NCI-H187 (cell line): Measurements from ENCODE around the gene ADARB2.
A peak's percentile ranks its signal among the peaks of the same experiment; 100 is the strongest.

Source experiments
- DNase-seq, 2 experiments: peaks; one replicate each; lab custom pipeline; 2025; lab: John Stamatoyannopoulos, UW

ADARB2 gene

DNA sequence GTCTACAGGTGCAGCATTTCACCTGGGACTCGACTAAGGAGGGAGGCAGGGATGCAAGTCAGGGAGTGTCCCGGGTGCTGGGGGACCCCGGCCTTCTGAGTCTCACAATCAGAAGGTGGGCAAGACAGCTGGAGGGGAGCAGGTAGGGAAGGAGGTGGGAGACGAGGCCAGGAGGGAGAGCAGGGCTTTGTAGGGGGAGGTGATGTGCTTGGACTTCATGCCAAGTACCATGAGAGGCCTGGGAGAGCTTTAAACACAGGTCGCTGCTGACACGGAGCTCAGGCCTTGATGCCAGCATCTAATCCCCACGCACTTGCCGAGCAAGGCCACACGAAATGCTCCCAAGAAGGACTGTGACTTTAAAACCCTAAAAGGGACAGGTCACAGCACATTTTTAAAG lies 244.7 kb downstream of the ADARB2 start:
- DNase-seq: no peak

DNA sequence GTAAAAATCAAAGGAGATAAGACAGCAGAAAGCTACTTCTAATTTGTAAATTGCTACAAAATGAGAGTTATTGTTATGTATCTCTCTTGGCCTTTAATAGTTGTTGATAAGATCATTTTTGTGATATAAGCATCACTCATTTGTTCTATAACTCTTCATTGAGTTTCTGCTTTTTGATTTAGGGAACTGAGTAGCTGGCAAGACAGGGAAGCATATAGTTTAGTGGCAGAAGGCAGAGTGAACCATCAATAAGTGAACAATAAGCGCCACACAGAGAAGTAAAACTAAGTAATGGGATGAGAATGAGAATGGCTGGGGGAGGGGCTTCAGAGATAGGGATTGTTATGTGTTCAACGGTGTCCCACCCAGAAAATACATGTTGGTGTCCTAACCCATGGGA lies 245.4 kb downstream of the ADARB2 start:
- DNase-seq: no peak

- DNase-seq: no peak
Measured at GRCh38 chr10:1489801-1490200, 247.5 kb downstream of the ADARB2 start.

DNA sequence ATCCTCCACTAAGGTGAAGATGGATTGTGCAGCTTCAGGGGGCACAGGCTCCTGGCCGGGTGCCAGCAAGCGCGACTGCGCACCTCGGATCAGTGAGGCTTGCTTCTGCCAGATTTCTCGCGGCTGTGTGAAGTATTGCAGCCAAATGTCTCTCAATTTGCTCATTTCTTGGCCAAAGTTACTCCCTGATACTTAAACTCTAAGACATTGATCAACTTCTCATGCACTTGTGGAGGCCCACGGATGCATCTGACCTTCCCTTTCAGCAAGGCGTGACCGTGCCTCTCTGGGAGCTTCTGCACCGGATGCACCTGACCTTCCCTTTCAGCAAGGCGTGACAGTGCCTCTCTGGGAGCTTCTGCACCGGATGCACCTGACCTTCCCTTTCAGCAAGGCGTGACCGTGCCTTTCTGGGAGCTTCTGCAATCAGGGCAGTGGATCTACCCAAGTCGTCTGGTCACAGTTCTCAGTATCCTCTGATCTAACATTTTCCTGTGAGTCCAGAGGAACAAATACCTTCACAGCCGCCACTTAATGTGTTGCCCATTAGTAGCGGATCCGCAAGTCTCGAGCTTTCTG lies 248.3 kb downstream of the ADARB2 start:
- DNase-seq: no peak

DNA sequence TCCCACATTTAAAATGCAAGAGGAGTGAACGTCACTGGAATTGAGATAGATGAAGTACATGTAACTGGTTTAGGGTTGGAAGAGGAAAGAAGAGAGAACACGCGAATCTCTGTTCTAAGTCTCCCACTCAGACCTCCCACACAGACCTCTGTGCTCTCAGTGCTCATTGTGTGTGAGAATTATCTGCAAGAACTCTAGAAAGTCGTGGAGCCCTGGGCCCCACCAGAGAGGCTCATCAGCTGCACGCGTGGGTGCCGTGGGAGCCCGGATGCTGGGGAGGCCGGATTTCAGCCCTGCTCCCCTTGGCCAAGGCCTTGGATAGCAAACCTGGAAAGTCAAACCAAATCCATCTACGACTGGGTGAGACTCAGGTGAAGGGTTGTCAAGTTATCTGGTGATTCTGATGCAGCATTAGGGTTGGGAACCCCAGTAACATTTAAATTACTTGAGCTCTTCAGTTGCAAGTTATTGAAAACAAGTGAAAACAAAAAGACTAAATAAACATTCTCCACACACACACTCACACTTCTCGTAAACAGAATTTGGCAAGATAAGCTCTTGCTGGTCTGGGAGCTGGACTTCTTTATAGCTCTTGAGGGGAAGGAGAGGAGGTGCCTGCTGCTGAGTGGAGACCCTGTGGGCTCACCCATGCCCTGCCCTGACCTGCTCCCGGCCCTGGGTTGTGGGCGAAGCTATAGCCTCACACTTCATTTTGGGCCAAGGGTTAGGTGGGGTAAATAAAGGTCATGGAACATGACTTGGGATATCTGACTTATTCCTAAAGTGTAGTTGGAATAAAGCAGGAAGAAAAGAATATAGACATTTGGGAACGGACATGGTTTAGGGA lies 250.3 kb downstream of the ADARB2 start:
- DNase-seq: no peak

DNA sequence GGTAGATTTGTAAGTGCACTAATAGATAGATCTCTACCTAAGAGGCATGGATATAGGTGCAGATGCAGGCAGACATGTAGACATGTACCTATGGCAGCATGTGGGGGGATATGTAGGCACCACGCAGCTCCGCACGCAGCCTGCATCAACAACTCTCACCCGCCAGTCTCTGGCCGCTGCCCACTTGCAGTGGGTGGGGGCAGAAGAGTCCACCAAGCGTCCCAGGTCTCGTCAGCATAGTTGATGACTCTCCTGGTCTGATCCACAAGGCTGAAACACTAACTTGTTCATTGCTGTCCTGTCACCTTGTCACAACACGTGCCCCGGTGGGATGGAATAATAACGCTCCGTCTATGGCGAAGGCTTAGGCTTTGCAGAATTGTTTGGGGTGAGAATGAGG lies 252.0 kb downstream of the ADARB2 start:
- DNase-seq: no peak

GRCh38 chr10:1483826-1484225 lies 253.5 kb downstream of the ADARB2 start:
- no peak for DNase-seq

DNA sequence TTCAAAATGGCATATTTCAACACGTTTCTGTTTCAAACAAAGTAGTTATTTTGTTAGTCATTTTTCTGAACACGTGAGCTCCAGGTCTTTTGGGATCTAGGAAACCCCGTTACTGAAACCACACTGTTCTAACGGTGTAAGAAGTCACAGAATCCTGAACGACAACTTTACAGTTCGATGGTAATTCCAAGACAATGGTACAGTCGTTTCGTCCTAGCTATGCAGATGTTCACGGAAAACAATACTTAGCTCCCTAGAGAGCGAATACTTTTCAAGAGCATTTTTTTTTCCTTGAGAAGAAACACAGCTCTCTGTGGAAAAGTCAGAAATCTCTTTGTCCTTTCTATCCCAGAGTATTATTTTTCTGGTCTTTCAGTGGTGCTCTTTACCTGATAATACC lies 254.1 kb downstream of the ADARB2 start:
- DNase-seq: no peak

DNA sequence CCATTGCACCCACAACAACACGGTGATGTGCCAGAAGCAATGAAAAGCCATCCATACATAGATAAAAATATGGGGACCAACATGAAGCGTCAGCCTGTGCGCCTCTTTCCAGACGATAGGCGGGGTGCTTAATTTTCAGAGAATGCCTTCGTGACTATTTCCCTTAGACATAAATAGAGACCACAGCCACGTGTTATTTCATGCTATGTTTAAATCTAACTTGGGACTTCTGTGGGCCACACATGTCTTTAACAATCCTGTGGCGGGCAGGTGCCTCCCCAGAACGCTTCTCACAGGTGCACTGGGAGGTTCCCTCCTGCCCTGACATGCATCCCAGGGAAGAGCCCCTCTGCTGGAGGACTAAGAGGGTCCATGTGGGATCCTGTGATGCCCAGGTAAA lies 259.7 kb downstream of the ADARB2 start:
- no peak for DNase-seq

DNA sequence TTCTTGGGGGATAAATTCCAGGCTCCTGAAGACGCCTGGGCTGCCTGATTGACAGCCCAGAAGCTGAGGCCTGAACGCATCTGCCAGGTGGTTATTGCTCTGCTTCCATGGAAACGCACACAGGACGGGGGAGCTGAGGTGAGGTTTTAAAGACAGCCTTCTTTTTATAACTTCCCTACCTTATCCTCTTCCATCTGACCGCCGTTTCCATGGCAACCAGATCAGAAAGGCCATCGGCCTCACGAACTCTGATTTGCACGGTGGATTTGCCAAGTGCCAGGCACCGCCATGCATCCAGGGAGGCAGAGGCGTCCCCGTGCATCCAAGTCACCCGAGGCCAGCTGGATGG lies 260.9 kb downstream of the ADARB2 start:
- DNase-seq: no peak

DNA sequence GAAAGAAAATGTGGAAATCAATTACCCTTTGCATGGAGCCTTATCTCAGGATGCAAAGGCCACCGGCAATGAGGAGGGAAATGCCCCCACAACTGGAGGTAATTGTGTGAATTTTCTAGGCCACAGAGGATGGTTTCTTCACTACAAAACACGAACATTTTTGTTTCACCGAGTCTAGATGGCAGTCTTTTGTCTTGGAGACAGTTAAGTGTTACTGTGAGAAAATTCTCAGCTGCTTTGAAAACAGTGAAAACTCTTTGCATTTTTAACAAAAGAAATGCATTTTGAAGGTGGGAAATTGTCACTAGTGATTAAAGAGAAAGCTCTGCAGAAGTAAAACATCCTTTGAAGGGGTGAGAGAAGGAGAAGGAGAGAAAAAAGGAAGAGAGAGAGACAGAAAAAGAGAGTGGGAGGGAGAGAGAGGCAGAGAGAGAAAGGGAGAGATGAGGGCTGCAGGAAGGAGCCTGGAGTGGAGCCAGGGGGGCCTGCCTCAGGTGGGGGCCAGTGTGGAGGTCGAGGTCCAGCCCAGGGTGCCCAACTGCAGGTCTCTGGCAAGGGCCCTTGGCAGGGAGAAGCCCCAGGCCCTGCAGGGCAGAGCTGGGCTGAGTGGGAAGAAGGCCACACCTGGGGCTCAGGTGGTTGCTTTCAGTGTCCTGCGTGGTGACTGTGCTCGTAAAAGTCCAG lies 261.4 kb downstream of the ADARB2 start:
- no peak for DNase-seq

- DNase-seq: no peak
Measured at GRCh38 chr10:1475098-1475591, 262.2 kb downstream of the ADARB2 start.

DNA sequence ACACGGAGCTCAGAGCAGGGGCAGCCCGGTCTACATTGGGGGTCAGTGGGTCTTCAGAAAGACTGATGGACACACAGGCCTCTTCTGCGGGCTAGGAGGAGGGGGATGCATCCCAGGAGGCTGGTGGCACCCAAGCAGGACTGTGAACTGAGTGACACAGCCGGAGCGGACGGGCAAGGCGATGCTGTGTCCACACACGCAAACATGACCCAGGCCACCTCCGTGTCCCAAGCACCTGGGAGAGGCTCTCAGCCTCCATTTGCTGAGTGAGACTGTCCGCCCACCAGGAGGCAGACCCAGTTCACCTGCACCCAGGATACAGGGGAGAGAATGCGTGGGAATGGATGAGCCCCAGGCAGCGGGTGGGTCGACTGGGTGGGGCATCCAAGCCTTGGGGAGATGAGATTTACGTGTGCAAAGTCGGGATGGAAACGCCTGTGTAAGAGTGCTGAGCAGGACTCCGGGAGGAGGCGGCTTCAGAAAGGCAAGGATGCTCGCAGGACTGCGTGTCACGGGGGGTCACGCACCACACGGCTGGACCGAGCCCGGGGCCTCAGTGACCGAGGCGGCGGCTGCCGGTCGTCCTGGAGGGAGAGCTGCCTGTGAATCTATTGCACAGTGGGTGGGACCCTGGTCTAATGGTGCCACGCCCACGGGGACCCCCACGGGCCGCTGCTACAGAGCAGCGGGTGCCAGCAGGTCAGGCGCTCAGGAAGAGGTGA lies 262.8 kb downstream of the ADARB2 start:
- DNase-seq: no peak

DNA sequence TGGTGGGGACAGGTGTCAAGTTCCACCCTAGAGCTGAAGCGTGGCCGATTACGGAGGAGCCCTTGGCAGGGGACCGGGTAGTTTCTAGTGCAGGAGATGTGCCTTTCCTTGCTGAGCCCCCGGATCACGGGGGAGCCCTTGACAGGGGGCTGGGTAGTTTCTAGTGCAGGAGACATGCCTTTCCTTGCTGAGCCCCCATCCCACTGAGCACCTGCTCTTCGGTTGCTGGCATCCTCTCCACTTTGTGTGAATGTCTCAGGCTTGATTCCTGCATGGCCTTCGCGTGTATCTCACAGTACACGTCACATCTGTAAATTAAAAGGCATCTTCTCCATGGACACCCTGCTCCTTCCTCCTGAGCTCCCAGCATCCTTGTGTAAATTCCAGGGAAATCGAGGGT lies 263.5 kb downstream of the ADARB2 start:
- no peak for DNase-seq

DNA sequence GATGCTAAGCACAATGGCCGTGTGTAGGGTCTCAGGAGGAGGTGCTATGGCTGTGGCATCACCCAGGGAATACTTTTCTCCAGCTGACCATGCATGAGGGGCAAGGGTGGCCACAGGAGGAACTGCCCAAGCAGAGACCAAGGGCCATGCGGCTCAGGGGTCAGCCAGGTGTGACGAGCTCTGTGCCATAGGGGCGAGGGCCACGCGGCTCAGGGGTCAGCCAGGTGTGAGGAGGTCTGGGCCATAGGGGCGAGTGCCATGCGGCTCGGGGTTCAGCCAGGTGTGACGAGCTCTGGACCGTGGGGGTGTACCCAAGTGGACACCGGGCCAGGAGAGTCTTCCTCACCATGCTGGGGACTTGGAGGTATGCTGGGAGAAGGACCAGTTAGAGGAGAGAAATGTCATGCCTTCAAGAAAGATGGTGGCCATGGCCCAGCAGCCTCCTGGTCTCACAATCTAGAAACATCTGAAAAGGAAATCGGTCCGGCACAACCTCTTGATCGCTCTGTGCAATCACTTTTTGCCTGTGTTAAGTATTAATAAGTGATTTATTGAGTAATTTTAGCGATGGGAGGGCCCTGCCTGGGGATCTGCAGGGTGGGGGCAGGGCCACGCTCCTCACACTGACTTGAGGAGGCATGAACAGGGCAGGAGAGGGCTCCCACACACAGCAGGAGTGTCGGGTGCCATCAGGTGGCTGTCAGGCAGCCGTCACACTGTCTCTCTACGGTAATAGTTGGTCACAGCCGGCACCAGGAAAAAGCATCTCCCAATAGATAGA lies 265.0 kb downstream of the ADARB2 start:
- no peak for DNase-seq

DNA sequence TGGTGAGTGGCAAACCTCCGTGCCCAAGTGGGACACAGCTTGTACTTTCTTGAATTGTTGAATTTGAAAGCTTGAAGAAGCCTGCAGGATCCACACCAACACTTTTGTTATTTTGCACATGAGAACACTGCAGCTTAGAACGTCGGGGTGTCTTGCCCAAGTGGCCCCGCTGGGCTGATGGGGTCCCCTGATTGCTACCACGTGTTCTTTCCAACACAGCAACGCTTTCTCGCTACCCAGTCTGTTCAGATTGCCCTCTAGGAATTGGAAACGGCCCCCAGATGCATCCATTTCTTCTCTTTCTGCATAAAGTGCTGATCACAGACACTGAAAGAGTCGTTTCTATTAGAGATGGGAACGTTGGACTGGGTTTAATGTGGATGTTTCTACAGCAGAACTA lies 268.5 kb downstream of the ADARB2 start:
- no peak for DNase-seq

- DNase-seq: peak; percentile 40 to 63
Measured at GRCh38 chr10:1467334-1468076, 269.8 kb downstream of the ADARB2 start.

- peak; percentile 26 to 27 for DNase-seq
Measured at GRCh38 chr10:1465993-1466764, 271.1 kb downstream of the ADARB2 start.

GRCh38 chr10:1465418-1465911 lies 271.9 kb downstream of the ADARB2 start:
- DNase-seq: peak in 1 of 2 experiments; percentile 44

GRCh38 chr10:1464881-1465417 lies 272.4 kb downstream of the ADARB2 start:
- peak in 1 of 2 experiments; percentile 44 for DNase-seq
